Lower leg skin (tissue), 3 donors: ENCODE measurements around the gene RAI2.

ENCODE experiments used
- CTCF ChIP-seq, 3 donors: fragments of 450-650 bp; IDR thresholded peaks; one replicate each; pipeline ENCODE4 v1.5.1; 2016; ENCODE audit warnings: antibody characterized with exemption in 3 of 3, mild to moderate bottlenecking in 3 of 3, moderate library complexity in 2 of 3
- POLR2A ChIP-seq, 2 donors: fragments of 450-650 bp; IDR thresholded peaks; one replicate each; pipeline ENCODE4 v1.6.1; 2016 to 2017; ENCODE audit warnings: antibody characterized with exemption in 2 of 2, mild to moderate bottlenecking in 1 of 2, moderate library complexity in 1 of 2

DNA sequence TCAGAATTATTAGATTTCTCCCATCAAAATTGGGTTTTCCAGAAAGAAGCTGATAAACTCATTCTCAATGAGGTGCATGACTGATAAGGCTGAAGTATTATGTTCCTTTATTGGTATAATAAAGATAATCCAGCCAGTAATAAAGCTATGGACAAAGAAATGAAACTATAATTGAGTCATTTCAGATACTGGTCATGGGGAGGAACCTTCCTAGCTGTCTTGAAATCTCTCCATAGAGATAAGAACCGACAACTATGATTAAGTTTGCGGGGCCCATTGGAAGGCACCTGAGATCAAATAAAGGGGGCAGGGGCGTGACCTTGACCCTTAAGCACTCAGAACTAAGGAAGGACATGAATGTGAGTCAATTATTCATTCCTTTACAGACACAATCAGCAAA, 47.8 kb downstream of the RAI2 start:
- TF ChIP-seq CTCF (IDR thresholded peaks at IDR 0.05) (no peak), POLR2A (IDR thresholded peaks at IDR 0.05) (no peak)
